Measurements from ENCODE around the gene TNFRSF6B. TPM values are rescaled to one million over a fixed set of nuclear protein-coding genes. Genes with fewer than 3 reads are reported as not detected.
A peak's percentile ranks its signal among the peaks of the same experiment; 100 is the strongest.

TNFRSF6B gene
- total RNA-seq, 1 donor from 2014 or later: not detected

DNA sequence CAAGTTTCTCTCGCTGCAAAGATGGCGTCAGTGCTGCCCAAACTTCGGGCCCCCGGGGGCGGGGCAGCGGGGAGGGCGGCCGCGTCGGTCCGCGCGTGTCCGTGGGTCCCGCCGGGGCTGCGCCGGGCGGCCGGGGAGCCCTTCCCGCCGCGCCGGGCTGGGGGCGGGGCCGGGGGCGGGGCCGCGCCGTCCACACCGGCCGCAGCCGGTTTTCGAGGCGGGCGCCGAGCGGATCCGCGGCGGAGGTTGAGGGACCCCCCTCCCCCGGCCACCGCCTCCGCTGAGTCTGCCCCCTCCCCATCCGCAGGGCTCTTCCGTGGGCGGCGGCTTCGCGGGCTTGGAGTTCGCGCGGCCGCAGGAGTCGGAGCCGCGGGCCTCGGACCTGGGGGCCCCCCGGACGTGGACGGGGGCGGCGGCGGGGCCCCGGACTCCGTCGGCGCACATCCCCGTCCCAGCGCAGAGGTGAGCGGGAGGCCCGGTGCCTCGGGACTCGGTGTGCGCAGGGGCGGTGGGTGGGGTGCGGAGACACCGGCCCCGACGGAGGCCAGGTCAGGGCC lies 43.7 kb downstream of the TNFRSF6B start:
- no peak overlapping the region for H3K27ac Mint-ChIP-seq (ENCODE audit: unreplicated experiment)
- no peaks in the 10 kb centered on the region for H3K9me3 Mint-ChIP-seq (ENCODE audit: unreplicated experiment)
- H3K4me3 Mint-ChIP-seq (ENCODE audit: unreplicated experiment): no peak overlapping the region
- H3K4me1 Mint-ChIP-seq (ENCODE audit: unreplicated experiment): no peaks in the 10 kb centered on the region
- peaks cover 15% of the 10 kb centered on the region for H3K27me3 Mint-ChIP-seq (ENCODE audit: unreplicated experiment)
- DNase-seq (ENCODE audit: low spot score): peak; percentile 52
- peaks cover 14% of the 10 kb centered on the region for H3K36me3 Mint-ChIP-seq (ENCODE audit: low read depth, unreplicated experiment)
- TF ChIP-seq, protein P1, sequence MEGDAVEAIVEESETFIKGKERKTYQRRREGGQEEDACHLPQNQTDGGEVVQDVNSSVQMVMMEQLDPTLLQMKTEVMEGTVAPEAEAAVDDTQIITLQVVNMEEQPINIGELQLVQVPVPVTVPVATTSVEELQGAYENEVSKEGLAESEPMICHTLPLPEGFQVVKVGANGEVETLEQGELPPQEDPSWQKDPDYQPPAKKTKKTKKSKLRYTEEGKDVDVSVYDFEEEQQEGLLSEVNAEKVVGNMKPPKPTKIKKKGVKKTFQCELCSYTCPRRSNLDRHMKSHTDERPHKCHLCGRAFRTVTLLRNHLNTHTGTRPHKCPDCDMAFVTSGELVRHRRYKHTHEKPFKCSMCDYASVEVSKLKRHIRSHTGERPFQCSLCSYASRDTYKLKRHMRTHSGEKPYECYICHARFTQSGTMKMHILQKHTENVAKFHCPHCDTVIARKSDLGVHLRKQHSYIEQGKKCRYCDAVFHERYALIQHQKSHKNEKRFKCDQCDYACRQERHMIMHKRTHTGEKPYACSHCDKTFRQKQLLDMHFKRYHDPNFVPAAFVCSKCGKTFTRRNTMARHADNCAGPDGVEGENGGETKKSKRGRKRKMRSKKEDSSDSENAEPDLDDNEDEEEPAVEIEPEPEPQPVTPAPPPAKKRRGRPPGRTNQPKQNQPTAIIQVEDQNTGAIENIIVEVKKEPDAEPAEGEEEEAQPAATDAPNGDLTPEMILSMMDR (IDR thresholded peaks at IDR 0.05; ENCODE audit: unreplicated experiment): no peak

DNA sequence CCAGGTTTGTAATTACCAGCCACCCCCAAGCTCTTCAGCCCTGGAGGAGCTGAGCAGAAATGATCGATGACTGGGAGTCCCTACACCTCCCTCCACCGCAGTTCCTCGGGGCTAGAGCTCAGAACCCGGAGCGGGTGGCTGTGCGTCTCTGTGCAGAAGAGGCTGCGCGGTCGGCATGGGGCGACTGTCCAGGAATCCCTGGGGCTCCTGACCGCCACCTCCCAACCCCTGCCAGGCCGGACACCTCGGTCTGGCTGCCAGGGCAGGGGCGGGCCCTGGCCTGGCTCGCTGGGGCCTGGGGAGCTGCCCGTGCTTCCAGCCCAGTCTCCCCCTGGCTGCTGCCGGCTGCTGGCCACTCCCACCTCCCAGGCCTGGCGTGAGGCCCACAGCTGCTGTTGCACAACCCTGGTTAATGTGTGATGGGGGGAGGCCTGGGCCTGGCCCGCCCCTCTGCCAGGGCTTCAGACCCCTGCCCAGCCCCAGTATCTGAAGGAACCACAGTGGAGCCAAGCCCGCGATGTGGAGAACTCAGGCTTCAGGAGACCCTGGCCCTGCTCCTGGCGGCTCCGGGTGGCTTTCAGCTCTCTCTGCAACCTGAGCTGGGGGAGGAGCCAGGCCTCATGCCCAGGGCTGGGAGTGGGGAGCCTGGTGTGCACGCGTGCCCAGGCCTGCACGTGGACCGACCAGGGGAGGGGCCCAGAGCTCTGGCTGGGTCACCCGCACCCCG lies 44.3 kb downstream of the TNFRSF6B start:
- TF ChIP-seq, protein P1 (IDR thresholded peaks at IDR 0.05; ENCODE audit: unreplicated experiment): no peak
- peaks cover 18% of the 10 kb centered on the region for H3K36me3 Mint-ChIP-seq (ENCODE audit: low read depth, unreplicated experiment)
- DNase-seq (ENCODE audit: low spot score): peak; percentile 65
- H3K4me3 Mint-ChIP-seq (ENCODE audit: unreplicated experiment): no peak overlapping the region
- no peaks in the 10 kb centered on the region for H3K9me3 Mint-ChIP-seq (ENCODE audit: unreplicated experiment)
- H3K4me1 Mint-ChIP-seq (ENCODE audit: unreplicated experiment): no peaks in the 10 kb centered on the region
- peaks cover 19% of the 10 kb centered on the region for H3K27me3 Mint-ChIP-seq (ENCODE audit: unreplicated experiment)
- no peak overlapping the region for H3K27ac Mint-ChIP-seq (ENCODE audit: unreplicated experiment)

DNA sequence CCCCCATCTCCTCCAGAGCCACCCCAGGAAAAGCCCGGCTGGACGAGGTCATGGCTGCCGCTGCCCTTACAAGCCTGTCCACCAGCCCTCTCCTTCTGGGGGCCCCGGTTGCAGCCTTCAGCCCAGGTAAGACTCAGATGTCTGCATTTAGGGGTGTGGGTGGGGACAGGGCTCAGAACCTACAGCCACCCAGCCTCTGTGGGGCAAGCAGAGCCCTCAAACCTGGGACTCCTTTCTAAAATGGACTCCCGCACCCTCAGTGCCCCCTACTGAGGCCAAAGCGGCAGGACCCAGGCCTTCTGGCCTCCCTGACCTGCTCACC lies 44.9 kb downstream of the TNFRSF6B start:
- Mint-ChIP-seq H3K27me3 (ENCODE audit: unreplicated experiment) (peaks cover 15% of the 10 kb centered on the region), H3K36me3 (ENCODE audit: low read depth, unreplicated experiment) (peaks cover 15% of the 10 kb centered on the region), H3K9me3 (ENCODE audit: unreplicated experiment) (no peaks in the 10 kb centered on the region), H3K4me3 (ENCODE audit: unreplicated experiment) (peak overlapping the region; percentile 62), H3K27ac (ENCODE audit: unreplicated experiment) (no peak overlapping the region), H3K4me1 (ENCODE audit: unreplicated experiment) (no peaks in the 10 kb centered on the region)
- no peak for DNase-seq (ENCODE audit: low spot score)
- TF ChIP-seq, protein P1 (IDR thresholded peaks at IDR 0.05; ENCODE audit: unreplicated experiment): no peak

DNA sequence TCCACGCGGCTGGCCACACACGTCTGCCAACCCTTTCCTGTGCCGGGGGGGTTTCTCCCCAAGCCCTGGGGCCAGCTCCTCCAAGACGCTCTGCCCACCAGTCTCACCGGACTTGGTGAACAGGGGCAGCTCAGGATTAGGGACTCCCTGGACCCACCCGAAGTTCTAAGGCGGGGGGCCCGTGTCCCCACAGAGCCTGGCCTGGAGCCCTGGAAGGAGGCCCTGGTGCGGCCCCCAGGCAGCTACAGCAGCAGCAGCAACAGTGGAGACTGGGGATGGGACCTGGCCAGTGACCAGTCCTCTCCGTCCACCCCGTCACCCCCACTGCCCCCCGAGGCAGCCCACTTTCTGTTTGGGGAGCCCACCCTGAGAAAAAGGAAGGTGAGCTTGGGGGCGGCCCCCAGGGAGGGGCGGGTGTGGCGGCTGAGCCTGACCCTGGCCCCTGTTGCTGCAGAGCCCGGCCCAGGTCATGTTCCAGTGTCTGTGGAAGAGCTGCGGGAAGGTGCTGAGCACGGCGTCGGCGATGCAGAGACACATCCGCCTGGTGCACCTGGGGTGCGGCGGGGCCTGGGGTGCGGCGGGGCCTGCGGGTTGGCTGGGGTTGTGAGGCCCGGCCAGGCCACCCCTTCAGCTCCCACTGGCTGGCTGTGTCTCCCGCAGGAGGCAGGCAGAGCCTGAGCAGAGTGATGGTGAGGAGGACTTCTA lies 45.4 kb downstream of the TNFRSF6B start:
- no peak for DNase-seq (ENCODE audit: low spot score)
- peaks cover 14% of the 10 kb centered on the region for H3K36me3 Mint-ChIP-seq (ENCODE audit: low read depth, unreplicated experiment)
- TF ChIP-seq, protein P1 (IDR thresholded peaks at IDR 0.05; ENCODE audit: unreplicated experiment): no peak

More for the DNA sequence above, 45.4 kb downstream of the TNFRSF6B start:
- H3K27me3 Mint-ChIP-seq (ENCODE audit: unreplicated experiment): peaks cover 10% of the 10 kb centered on the region
- no peaks in the 10 kb centered on the region for H3K9me3 Mint-ChIP-seq (ENCODE audit: unreplicated experiment)
- H3K4me1 Mint-ChIP-seq (ENCODE audit: unreplicated experiment): no peaks in the 10 kb centered on the region
- H3K27ac Mint-ChIP-seq (ENCODE audit: unreplicated experiment): no peak overlapping the region
- H3K4me3 Mint-ChIP-seq (ENCODE audit: unreplicated experiment): peak overlapping the region; percentile 62

Data from endothelial cell (in vitro differentiated cells).